Rectal smooth muscle tissue (tissue), 1 donor: ENCODE measurements around the gene TBXAS1.
"Not testable (repeated sequence)": the region's sequence is repeated elsewhere in the genome, so short reads cannot be mapped to it uniquely, and the experiment has no call there.

Experiments
- H3K27ac ChIP-seq: one replicate; pipeline ENCODE4 v1.7.0; 2013; ENCODE audit warnings: low read depth, low read length, inconsistent platforms
- H3K27me3 ChIP-seq: one replicate; pipeline ENCODE4 v1.7.0; 2013; ENCODE audit warnings: low read length; ENCODE audit not compliant: control insufficient read depth, insufficient read depth
- H3K36me3 ChIP-seq: one replicate; pipeline ENCODE4 v1.7.0; 2013; ENCODE audit warnings: low read length; ENCODE audit not compliant: control insufficient read depth, insufficient read depth
- H3K4me1 ChIP-seq: one replicate; pipeline ENCODE4 v1.7.0; 2013; ENCODE audit warnings: low read length; ENCODE audit not compliant: control insufficient read depth, insufficient read depth
- H3K4me3 ChIP-seq: one replicate; pipeline ENCODE4 v1.7.0; 2013; ENCODE audit warnings: low read length
- H3K9ac ChIP-seq: one replicate; pipeline ENCODE4 v1.7.0; 2013; ENCODE audit warnings: low read length

Gene TBXAS1

DNA sequence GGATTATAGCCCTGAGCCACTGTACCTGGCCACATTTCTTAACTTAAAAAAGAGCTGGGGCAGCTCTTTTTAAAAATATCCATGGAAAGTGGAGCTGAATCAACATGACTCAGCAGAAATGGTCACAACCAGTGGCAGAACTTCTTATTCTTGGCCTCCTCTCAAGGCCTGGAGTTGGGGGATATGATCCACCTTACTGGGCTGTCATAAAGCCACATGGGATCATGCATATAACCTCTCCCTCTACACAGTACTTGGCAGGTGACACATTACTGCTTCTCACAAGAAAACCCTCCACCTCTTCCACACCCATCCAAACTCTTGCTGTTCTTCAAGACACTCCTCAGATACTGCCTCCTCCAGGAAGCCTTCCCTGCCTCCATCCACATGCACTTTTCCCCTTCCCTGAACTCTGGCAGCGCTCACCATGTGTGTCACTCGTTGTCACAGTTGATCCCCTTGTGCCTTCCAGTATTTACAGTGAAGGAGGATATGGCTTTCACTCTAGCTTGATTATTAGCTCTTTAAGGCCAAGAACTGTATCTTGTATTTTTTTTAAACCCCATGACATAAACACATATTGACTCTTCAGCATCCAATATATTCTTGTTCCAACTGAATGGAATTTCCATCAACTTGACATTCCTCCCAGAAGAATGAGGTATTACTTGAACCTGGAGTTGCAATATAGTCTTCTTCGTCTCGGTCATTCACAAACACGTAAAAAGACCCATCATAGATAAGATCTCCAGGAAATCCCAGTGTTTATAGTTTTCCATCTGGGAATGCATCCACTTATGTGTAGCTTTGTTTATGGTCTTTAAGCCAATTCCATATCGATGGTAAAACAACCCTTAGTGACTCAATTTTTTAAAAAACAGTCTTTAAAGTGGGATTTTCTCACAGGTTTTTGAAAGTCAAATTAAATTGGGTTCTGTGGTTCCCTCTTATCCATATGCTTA lies 85.5 kb downstream of the TBXAS1 start:
- no peak overlapping the region for H3K4me3 ChIP-seq
- H3K9ac ChIP-seq = no peak overlapping the region
- H3K36me3 ChIP-seq = no peaks in the 10 kb centered on the region
- H3K27ac ChIP-seq = no peak overlapping the region
- H3K27me3 ChIP-seq = no peaks in the 10 kb centered on the region
- H3K4me1 ChIP-seq = no peaks in the 10 kb centered on the region

GRCh38 chr7:139915268-139915863 lies 86.3 kb downstream of the TBXAS1 start:
- H3K4me1 ChIP-seq = no peaks in the 10 kb centered on the region
- no peak overlapping the region for H3K27ac ChIP-seq
- H3K36me3 ChIP-seq = no peaks in the 10 kb centered on the region
- no peak overlapping the region for H3K9ac ChIP-seq
- no peaks in the 10 kb centered on the region for H3K27me3 ChIP-seq
- H3K4me3 ChIP-seq = no peak overlapping the region

DNA sequence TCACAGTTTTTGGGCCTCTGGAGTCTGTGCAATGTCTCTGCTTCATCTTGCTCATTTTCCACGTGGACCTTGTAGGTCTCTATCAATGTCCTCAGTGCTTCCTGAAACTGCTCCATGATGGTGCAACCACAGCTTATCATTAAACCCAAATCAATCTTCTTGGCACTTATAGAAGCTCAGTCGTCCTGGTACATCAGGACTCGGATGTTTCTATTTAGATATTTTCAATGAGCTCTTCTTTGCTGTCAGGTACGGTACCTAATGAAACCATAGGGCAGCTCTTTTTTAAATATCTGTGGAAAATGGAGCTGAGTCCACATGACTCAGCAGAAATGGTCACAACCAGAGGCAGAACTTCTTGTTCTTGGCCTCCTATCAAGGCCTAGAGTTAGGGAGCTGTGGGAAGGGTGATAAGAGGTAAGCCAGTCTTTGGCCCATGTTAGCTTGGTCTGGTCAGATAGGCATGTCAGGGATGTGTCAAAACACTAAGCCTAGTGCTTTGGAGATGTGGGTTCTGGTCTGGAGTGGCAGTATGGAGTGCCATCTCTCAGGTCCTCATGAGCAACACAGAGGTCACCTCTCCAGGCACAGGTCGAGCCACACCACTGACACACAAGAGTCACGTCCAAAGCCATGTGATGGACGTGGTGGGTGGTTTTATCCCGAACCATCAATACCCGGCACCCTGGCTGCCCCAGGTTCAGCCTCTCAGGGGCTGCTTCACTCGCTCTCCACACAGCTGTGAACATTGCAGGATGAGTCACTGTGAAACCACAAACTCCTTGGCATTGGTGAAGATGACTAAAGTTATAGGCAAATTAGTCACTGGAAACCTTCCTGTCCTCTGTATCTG lies 87.0 kb downstream of the TBXAS1 start:
- H3K4me1 ChIP-seq = no peaks in the 10 kb centered on the region

GRCh38 chr7:139916717-139917395 lies 87.8 kb downstream of the TBXAS1 start:
- H3K27me3 ChIP-seq = no peaks in the 10 kb centered on the region
- H3K9ac ChIP-seq = no peak overlapping the region
- no peaks in the 10 kb centered on the region for H3K4me1 ChIP-seq
- no peaks in the 10 kb centered on the region for H3K36me3 ChIP-seq
- no peak overlapping the region for H3K27ac ChIP-seq
- no peak overlapping the region for H3K4me3 ChIP-seq

More for the DNA sequence above, 87.0 kb downstream of the TBXAS1 start:
- H3K36me3 ChIP-seq = no peaks in the 10 kb centered on the region
- no peak overlapping the region for H3K27ac ChIP-seq
- no peaks in the 10 kb centered on the region for H3K27me3 ChIP-seq
- no peak overlapping the region for H3K4me3 ChIP-seq
- no peak overlapping the region for H3K9ac ChIP-seq

DNA sequence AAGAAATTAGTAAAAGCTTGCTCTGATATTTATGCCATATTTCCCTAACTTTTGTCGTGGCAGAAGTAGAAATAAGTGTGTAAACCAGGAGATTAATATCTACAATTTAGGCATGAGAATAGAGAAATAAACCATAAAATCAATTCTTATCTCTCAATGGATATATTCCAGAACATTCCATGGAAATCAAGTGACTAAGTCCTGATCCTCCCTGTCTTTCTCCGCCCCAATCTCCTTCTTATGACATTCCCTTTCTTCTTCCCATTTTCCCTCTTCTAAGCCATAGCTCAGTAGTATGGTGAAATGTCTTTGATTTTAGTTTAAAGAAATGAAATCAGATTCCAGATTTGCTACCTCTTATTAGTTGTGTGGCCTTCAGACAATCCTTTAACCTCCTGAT lies 88.8 kb downstream of the TBXAS1 start:
- no peak overlapping the region for H3K9ac ChIP-seq
- no peaks in the 10 kb centered on the region for H3K4me1 ChIP-seq
- no peak overlapping the region for H3K4me3 ChIP-seq
- no peak overlapping the region for H3K27ac ChIP-seq
- H3K27me3 ChIP-seq = no peaks in the 10 kb centered on the region
- no peaks in the 10 kb centered on the region for H3K36me3 ChIP-seq

- Histone ChIP-seq H3K27me3 (no peaks in the 10 kb centered on the region), H3K4me3 (no peak overlapping the region), H3K4me1 (no peaks in the 10 kb centered on the region), H3K9ac (no peak overlapping the region), H3K27ac (no peak overlapping the region), H3K36me3 (no peaks in the 10 kb centered on the region)
These were observed 89.4 kb downstream of the TBXAS1 start for GRCh38 chr7:139918480-139918879.

DNA sequence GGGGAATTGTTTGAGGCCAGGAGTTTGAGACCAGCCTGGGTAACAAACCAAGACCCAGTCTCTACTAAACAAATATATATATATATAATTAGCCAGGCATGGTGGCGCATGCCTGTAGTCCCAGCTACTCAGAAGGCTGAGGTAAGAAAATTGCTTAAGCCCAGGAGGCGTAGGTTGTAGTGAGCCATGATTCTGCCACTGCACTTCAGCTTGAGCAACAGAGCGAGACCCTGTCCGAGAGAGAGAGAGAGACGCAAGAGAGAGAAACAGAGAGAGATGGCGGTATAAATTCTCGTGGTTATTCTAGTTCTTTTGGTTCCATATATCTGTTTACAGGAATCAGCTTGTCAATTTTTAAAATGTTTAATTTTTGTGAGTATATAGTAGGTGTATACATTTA lies 94.0 kb downstream of the TBXAS1 start:
- no peak overlapping the region for H3K4me3 ChIP-seq
- H3K4me1 ChIP-seq = no peaks in the 10 kb centered on the region
- H3K27ac ChIP-seq = no peak overlapping the region
- H3K9ac ChIP-seq = no peak overlapping the region
- no peaks in the 10 kb centered on the region for H3K27me3 ChIP-seq
- H3K36me3 ChIP-seq = no peaks in the 10 kb centered on the region

GRCh38 chr7:139924461-139924860 lies 95.4 kb downstream of the TBXAS1 start:
- no peaks in the 10 kb centered on the region for H3K36me3 ChIP-seq
- no peak overlapping the region for H3K9ac ChIP-seq
- H3K4me1 ChIP-seq = no peaks in the 10 kb centered on the region
- H3K27ac ChIP-seq = no peak overlapping the region
- no peaks in the 10 kb centered on the region for H3K27me3 ChIP-seq
- no peak overlapping the region for H3K4me3 ChIP-seq

DNA sequence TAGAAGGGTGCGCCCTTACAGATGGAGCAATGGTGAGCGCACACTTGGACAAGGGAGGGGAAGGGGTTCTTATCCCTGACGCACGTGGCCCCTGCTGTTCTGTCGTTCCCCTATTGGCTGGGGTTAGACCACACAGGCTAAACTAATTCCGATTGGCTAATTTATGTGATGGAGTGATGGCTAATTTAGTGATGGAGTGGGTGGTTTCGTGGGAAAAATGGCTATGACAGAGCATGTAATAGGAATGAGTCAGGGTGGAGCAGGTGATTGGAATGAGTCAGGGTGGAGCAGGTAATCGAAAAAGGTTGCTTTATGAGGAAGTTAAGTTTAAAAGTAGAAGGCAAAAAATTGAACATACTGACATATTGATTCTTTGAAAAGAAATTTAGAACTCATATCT lies 100.2 kb downstream of the TBXAS1 start:
- not testable (repeated sequence) for H3K4me3 ChIP-seq, H3K4me1 ChIP-seq, H3K27ac ChIP-seq, H3K9ac ChIP-seq, H3K27me3 ChIP-seq, H3K36me3 ChIP-seq

- Histone ChIP-seq H3K27ac (no peak overlapping the region), H3K4me3 (no peak overlapping the region), H3K36me3 (no peaks in the 10 kb centered on the region), H3K27me3 (no peaks in the 10 kb centered on the region), H3K9ac (no peak overlapping the region), H3K4me1 (no peaks in the 10 kb centered on the region)
These were observed 101.4 kb downstream of the TBXAS1 start for GRCh38 chr7:139930286-139930965.

- Histone ChIP-seq H3K36me3 (no peaks in the 10 kb centered on the region), H3K27ac (no peak overlapping the region), H3K9ac (no peak overlapping the region), H3K4me3 (no peak overlapping the region), H3K27me3 (no peaks in the 10 kb centered on the region), H3K4me1 (no peaks in the 10 kb centered on the region)
These were observed 102.3 kb downstream of the TBXAS1 start for GRCh38 chr7:139931190-139931934.
